GM23338 (cell line): ENCODE results near the gene GPI. TPM values are rescaled to one million over a fixed set of nuclear protein-coding genes. Genes with fewer than 3 reads are reported as not detected.

Source experiments
- ATAC-seq: fragments of 200-7000 bp; cut with Tn5 transposase; 3 replicates; pipeline ENCODE4 v1.9.1; 2020
- DNase-seq: peaks from one replicate; pipeline ENCODE4 v3.0.0-alpha.2; 2015; ENCODE audit warnings: low spot score
- H2AFZ ChIP-seq: fragments of 200-600 bp; sonication (generic); 2 replicates; pipeline ENCODE4 v1.8.0; 2016; ENCODE audit warnings: antibody characterized with exemption, mild to moderate bottlenecking, moderate library complexity
- H3F3A ChIP-seq: fragments of 200-600 bp; sonication (generic); replicated peaks from 2 replicates; pipeline ENCODE4 v1.8.0; 2017; ENCODE audit warnings: antibody characterized with exemption, mixed run types, low read depth
- H3K27ac ChIP-seq: fragments of 200-600 bp; sonication (generic); 2 replicates; pipeline ENCODE4 v1.6.1; 2016; ENCODE audit warnings: low read depth
- H3K27me3 ChIP-seq: fragments of 200-600 bp; sonication (generic); 2 replicates; pipeline ENCODE4 v1.8.0; 2016; ENCODE audit warnings: mild to moderate bottlenecking, mixed run types, moderate library complexity; ENCODE audit not compliant: insufficient read depth
- H3K36me3 ChIP-seq: fragments of 200-600 bp; sonication (generic); 2 replicates; pipeline ENCODE4 v1.8.0; 2016; ENCODE audit warnings: mild to moderate bottlenecking; ENCODE audit not compliant: insufficient read depth
- H3K4me1 ChIP-seq: fragments of 200-600 bp; sonication (generic); 2 replicates; pipeline ENCODE4 v1.8.0; 2016; ENCODE audit warnings: mild to moderate bottlenecking, moderate library complexity; ENCODE audit not compliant: insufficient read depth
- H3K4me2 ChIP-seq: fragments of 200-600 bp; sonication (generic); 2 replicates; pipeline ENCODE4 v1.7.1; 2017; ENCODE audit warnings: mixed run types
- H3K4me3 ChIP-seq: fragments of 200-600 bp; sonication (generic); 2 replicates; pipeline ENCODE4 v1.6.1; 2016; ENCODE audit warnings: mixed run types
- H3K79me2 ChIP-seq: fragments of 200-600 bp; sonication (generic); replicated peaks from 2 replicates; pipeline ENCODE4 v1.8.0; 2017; ENCODE audit warnings: mild to moderate bottlenecking; ENCODE audit not compliant: insufficient read depth
- H3K9me2 ChIP-seq: fragments of 200-600 bp; sonication (generic); 2 replicates; pipeline ENCODE4 v1.8.0; 2017; ENCODE audit not compliant: insufficient read depth
- H4K20me1 ChIP-seq: fragments of 200-600 bp; sonication (generic); replicated peaks from 2 replicates; pipeline ENCODE4 v1.8.0; 2017; ENCODE audit warnings: mild to moderate bottlenecking; ENCODE audit not compliant: insufficient read depth
- H3K27ac Mint-ChIP-seq: 2 replicates; pipeline ENCODE4 v1.8.0; 2020; ENCODE audit warnings: inconsistent platforms, mild to moderate bottlenecking, moderate library complexity, mixed read lengths
- H3K27me3 Mint-ChIP-seq: 3 replicates; pipeline ENCODE4 v1.8.0; 2022; ENCODE audit warnings: low read depth, mild to moderate bottlenecking, moderate library complexity, mixed read lengths, inconsistent platforms; ENCODE audit not compliant: insufficient read depth, poor library complexity
- H3K36me3 Mint-ChIP-seq: 3 replicates; pipeline ENCODE4 v1.8.0; 2021; ENCODE audit warnings: low read depth, mild to moderate bottlenecking, inconsistent platforms, moderate library complexity, mixed read lengths
- H3K4me1 Mint-ChIP-seq: 3 replicates; pipeline ENCODE4 v1.8.0; 2020; ENCODE audit warnings: mild to moderate bottlenecking, inconsistent platforms, mixed read lengths
- H3K4me3 Mint-ChIP-seq: 3 replicates; pipeline ENCODE4 v1.8.0; 2021; ENCODE audit warnings: moderate library complexity, mild to moderate bottlenecking, inconsistent platforms, mixed read lengths
- H3K9me3 Mint-ChIP-seq: 3 replicates; pipeline ENCODE4 v1.8.0; 2020; ENCODE audit warnings: moderate library complexity, mild to moderate bottlenecking, inconsistent platforms, mixed read lengths
- EZH2 ChIP-seq: fragments of 200-600 bp; sonication (generic); IDR thresholded peaks from one replicate; pipeline ENCODE4 v1.8.0; 2017; ENCODE audit warnings: antibody characterized with exemption, mild to moderate bottlenecking, low read depth; ENCODE audit not compliant: unreplicated experiment
- EZH2phosphoT487 ChIP-seq: fragments of 200-600 bp; sonication (generic); IDR thresholded peaks from one replicate; pipeline ENCODE4 v1.8.1; 2018; ENCODE audit warnings: antibody characterized with exemption; ENCODE audit not compliant: unreplicated experiment
- JUNB ChIP-seq: IDR thresholded peaks from one replicate; pipeline ENCODE4 v1.6.1; 2016; ENCODE audit warnings: antibody characterized with exemption; ENCODE audit not compliant: unreplicated experiment
- REST ChIP-seq: IDR thresholded peaks from one replicate; pipeline ENCODE4 v1.6.1; 2018; ENCODE audit warnings: antibody characterized with exemption; ENCODE audit not compliant: unreplicated experiment
- polyA plus RNA-seq: library from polyadenylated mRNA; unstranded; fragments of >200 nt; fragmentation: Nextera tagmentation; extraction: Ambion mirVana; gene quantifications from 2 replicates; pipeline ENCODE4 v1.2.1, GENCODE V29; 2016
- total RNA-seq: library from RNA; depleted of rRNA; stranded (reverse); fragments of >200 nt; shearing (Covaris generic); gene quantifications from 2 replicates; pipeline ENCODE4 v1.2.3, GENCODE V29; 2014
- TF ChIP-seq, protein P1 (sequence below): fragments of 250-450 bp; sonication (Bioruptor Pico); IDR thresholded peaks from 2 replicates; pipeline ENCODE4 v1.5.0; 2020; ENCODE audit warnings: mild to moderate bottlenecking, moderate library complexity
- TF ChIP-seq, protein P2 (sequence below), 2 experiments: fragments of 200-600 bp in 1 of 2; sonication (generic) in 1 of 2; conservative IDR thresholded peaks; 2 replicates each; pipeline versions ENCODE4 v1.5.1 to v1.6.1; 2016 to 2017; ENCODE audit warnings: antibody characterized with exemption in 2 of 2, low read depth in 2 of 2, mild to moderate bottlenecking in 2 of 2, moderate library complexity in 1 of 2

The GPI gene
- total and polyA plus RNA-seq, 2 experiments from 2014 or later, result 136 to 327 TPM

GRCh38 chr19:34336781-34337271, 28.2 kb upstream of the GPI start:
- Histone ChIP-seq H3F3A (no peaks in the 10 kb centered on the region), H3K4me2 (no peak overlapping the region), H3K4me3 (no peak overlapping the region), H3K36me3 (no peaks in the 10 kb centered on the region; the same call in 1 of the 2 replicates), H4K20me1 (no peaks in the 10 kb centered on the region), H3K9me2 (no peaks in the 10 kb centered on the region), H2AFZ (no peak overlapping the region), H3K27ac (no peak overlapping the region), H3K79me2 (no peaks in the 10 kb centered on the region), H3K4me1 (no peaks in the 10 kb centered on the region), H3K27me3 (no peaks in the 10 kb centered on the region)
- TF ChIP-seq, protein P1, sequence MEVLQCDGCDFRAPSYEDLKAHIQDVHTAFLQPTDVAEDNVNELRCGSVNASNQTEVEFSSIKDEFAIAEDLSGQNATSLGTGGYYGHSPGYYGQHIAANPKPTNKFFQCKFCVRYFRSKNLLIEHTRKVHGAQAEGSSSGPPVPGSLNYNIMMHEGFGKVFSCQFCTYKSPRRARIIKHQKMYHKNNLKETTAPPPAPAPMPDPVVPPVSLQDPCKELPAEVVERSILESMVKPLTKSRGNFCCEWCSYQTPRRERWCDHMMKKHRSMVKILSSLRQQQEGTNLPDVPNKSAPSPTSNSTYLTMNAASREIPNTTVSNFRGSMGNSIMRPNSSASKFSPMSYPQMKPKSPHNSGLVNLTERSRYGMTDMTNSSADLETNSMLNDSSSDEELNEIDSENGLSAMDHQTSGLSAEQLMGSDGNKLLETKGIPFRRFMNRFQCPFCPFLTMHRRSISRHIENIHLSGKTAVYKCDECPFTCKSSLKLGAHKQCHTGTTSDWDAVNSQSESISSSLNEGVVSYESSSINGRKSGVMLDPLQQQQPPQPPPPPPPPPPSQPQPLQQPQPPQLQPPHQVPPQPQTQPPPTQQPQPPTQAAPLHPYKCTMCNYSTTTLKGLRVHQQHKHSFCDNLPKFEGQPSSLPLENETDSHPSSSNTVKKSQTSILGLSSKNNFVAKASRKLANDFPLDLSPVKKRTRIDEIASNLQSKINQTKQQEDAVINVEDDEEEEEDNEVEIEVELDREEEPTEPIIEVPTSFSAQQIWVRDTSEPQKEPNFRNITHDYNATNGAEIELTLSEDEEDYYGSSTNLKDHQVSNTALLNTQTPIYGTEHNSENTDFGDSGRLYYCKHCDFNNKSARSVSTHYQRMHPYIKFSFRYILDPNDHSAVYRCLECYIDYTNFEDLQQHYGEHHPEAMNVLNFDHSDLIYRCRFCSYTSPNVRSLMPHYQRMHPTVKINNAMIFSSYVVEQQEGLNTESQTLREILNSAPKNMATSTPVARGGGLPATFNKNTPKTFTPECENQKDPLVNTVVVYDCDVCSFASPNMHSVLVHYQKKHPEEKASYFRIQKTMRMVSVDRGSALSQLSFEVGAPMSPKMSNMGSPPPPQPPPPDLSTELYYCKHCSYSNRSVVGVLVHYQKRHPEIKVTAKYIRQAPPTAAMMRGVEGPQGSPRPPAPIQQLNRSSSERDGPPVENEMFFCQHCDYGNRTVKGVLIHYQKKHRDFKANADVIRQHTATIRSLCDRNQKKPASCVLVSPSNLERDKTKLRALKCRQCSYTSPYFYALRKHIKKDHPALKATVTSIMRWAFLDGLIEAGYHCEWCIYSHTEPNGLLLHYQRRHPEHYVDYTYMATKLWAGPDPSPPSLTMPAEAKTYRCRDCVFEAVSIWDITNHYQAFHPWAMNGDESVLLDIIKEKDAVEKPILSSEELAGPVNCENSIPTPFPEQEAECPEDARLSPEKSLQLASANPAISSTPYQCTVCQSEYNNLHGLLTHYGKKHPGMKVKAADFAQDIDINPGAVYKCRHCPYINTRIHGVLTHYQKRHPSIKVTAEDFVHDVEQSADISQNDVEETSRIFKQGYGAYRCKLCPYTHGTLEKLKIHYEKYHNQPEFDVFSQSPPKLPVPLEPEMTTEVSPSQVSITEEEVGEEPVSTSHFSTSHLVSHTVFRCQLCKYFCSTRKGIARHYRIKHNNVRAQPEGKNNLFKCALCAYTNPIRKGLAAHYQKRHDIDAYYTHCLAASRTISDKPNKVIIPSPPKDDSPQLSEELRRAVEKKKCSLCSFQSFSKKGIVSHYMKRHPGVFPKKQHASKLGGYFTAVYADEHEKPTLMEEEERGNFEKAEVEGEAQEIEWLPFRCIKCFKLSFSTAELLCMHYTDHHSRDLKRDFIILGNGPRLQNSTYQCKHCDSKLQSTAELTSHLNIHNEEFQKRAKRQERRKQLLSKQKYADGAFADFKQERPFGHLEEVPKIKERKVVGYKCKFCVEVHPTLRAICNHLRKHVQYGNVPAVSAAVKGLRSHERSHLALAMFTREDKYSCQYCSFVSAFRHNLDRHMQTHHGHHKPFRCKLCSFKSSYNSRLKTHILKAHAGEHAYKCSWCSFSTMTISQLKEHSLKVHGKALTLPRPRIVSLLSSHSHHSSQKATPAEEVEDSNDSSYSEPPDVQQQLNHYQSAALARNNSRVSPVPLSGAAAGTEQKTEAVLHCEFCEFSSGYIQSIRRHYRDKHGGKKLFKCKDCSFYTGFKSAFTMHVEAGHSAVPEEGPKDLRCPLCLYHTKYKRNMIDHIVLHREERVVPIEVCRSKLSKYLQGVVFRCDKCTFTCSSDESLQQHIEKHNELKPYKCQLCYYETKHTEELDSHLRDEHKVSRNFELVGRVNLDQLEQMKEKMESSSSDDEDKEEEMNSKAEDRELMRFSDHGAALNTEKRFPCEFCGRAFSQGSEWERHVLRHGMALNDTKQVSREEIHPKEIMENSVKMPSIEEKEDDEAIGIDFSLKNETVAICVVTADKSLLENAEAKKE, result no peak
- no peak for TF ChIP-seq REST
- TF ChIP-seq, protein P2, sequence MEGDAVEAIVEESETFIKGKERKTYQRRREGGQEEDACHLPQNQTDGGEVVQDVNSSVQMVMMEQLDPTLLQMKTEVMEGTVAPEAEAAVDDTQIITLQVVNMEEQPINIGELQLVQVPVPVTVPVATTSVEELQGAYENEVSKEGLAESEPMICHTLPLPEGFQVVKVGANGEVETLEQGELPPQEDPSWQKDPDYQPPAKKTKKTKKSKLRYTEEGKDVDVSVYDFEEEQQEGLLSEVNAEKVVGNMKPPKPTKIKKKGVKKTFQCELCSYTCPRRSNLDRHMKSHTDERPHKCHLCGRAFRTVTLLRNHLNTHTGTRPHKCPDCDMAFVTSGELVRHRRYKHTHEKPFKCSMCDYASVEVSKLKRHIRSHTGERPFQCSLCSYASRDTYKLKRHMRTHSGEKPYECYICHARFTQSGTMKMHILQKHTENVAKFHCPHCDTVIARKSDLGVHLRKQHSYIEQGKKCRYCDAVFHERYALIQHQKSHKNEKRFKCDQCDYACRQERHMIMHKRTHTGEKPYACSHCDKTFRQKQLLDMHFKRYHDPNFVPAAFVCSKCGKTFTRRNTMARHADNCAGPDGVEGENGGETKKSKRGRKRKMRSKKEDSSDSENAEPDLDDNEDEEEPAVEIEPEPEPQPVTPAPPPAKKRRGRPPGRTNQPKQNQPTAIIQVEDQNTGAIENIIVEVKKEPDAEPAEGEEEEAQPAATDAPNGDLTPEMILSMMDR (conservative IDR thresholded peaks at IDR 0.05; ENCODE audit: low read depth in 2 of 2), result peak; percentile 51 to 84
- TF ChIP-seq EZH2phosphoT487, result no peak
- no peak for TF ChIP-seq EZH2
- no peak for TF ChIP-seq JUNB
- Mint-ChIP-seq H3K4me1 (no peaks in the 10 kb centered on the region), H3K36me3 (peaks cover 34% of the 10 kb centered on the region), H3K9me3 (no peaks in the 10 kb centered on the region), H3K27me3 (peaks cover 2% of the 10 kb centered on the region), H3K27ac (no peak overlapping the region), H3K4me3 (no peak overlapping the region)
- ATAC-seq, result peak; percentile 28; the same call in 1 of the 3 replicates
- peak; percentile 76 for DNase-seq
